PC-9 (cell line): ENCODE measurements around the gene CLTCL1. TPM values are rescaled to one million over a fixed set of nuclear protein-coding genes. Genes with fewer than 3 reads are reported as not detected.
"Not testable (repeated sequence)": the region's sequence is repeated elsewhere in the genome, so short reads cannot be mapped to it uniquely, and the experiment has no call there.

Experiments
- BruUV-seq: library from RNA; stranded (reverse); fragments of 400-500 nt; replicated peaks from 2 replicates; lab custom pipeline; 2021; lab: Mats Ljungman, UMichigan
- CTCF ChIA-PET: fragments of 300-600 bp; sonication (Branson Sonifier 250); formaldehyde crosslinking; loops from one replicate; lab custom pipeline; 2022; ENCODE audit warnings: antibody characterized with exemption; lab: Charles Lee
- POLR2A ChIA-PET: fragments of 300-600 bp; sonication (Branson Sonifier 250); formaldehyde crosslinking; loops from one replicate; lab custom pipeline; 2022; ENCODE audit warnings: antibody characterized with exemption; ENCODE audit not compliant: unreplicated experiment; lab: Charles Lee
- DNase-seq, 2 experiments: peaks; one replicate each; pipeline versions ENCODE4 v3.0.0 to v3.0.0-alpha.2; 2015 to 2022; ENCODE audit warnings: mixed read lengths in 1 of 2
- H2AFZ ChIP-seq: fragments of 200-600 bp; sonication (generic); 2 replicates; pipeline ENCODE4 v1.8.1; 2017; ENCODE audit warnings: antibody characterized with exemption
- H3F3A ChIP-seq: fragments of 200-600 bp; sonication (generic); 2 replicates; pipeline ENCODE4 v1.8.1; 2017; ENCODE audit warnings: antibody characterized with exemption, mild to moderate bottlenecking, low read depth; ENCODE audit not compliant: insufficient read depth
- H3K27ac ChIP-seq: fragments of 200-600 bp; sonication (generic); 2 replicates; pipeline ENCODE4 v1.6.1; 2016; ENCODE audit warnings: mixed run types
- H3K27me3 ChIP-seq: fragments of 200-600 bp; sonication (generic); 2 replicates; pipeline ENCODE4 v1.6.1; 2016; ENCODE audit warnings: low read depth, mixed run types; ENCODE audit not compliant: insufficient read depth
- H3K36me3 ChIP-seq: fragments of 200-600 bp; sonication (generic); 2 replicates; pipeline ENCODE4 v1.6.1; 2016; ENCODE audit warnings: low read depth, mixed run types
- H3K4me1 ChIP-seq: fragments of 200-600 bp; sonication (generic); replicated peaks from 2 replicates; pipeline ENCODE4 v1.6.1; 2016; ENCODE audit warnings: mixed run types; ENCODE audit not compliant: insufficient read depth
- H3K4me2 ChIP-seq: fragments of 200-600 bp; sonication (generic); 2 replicates; pipeline ENCODE4 v1.6.1; 2017; ENCODE audit warnings: mixed run types
- H3K4me3 ChIP-seq: fragments of 200-600 bp; sonication (generic); 2 replicates; pipeline ENCODE4 v1.6.1; 2016; ENCODE audit warnings: mixed run types
- H3K79me2 ChIP-seq: fragments of 200-600 bp; sonication (generic); 2 replicates; pipeline ENCODE4 v1.6.1; 2017; ENCODE audit warnings: low read depth, mixed run types
- H3K9me2 ChIP-seq: fragments of 200-600 bp; sonication (generic); 2 replicates; pipeline ENCODE4 v1.8.1; 2017; ENCODE audit warnings: mild to moderate bottlenecking; ENCODE audit not compliant: insufficient read depth
- H3K9me3 ChIP-seq: fragments of 200-600 bp; sonication (generic); 2 replicates; pipeline ENCODE4 v1.8.1; 2016; ENCODE audit warnings: low read depth; ENCODE audit not compliant: insufficient read depth
- H4K20me1 ChIP-seq: fragments of 200-600 bp; sonication (generic); 2 replicates; pipeline ENCODE4 v1.8.1; 2017; ENCODE audit not compliant: insufficient read depth
- EZH2 ChIP-seq: fragments of 200-600 bp; sonication (generic); IDR thresholded peaks from 2 replicates; pipeline ENCODE4 v1.8.0; 2017; ENCODE audit warnings: antibody characterized with exemption, low read depth
- intact Hi-C: fragments of 100-400 bp; cut with micrococcal nuclease; formaldehyde crosslinking; loops from one replicate; pipeline ENCODE4 v1.10.0; 2022; ENCODE audit not compliant: unreplicated experiment
- total RNA-seq: library from RNA; stranded (reverse); gene quantifications from 2 replicates; pipeline ENCODE4 v1.2.3, GENCODE V29; 2021
- TF ChIP-seq, protein P1 (sequence below): fragments of 200-600 bp; sonication (generic); conservative IDR thresholded peaks from 2 replicates; pipeline ENCODE4 v1.6.1; 2017; ENCODE audit warnings: mixed run types, antibody characterized with exemption, mild to moderate bottlenecking, moderate library complexity

CLTCL1 gene
- total RNA-seq, 1 experiment from 2014 or later: 7.2 TPM

DNA sequence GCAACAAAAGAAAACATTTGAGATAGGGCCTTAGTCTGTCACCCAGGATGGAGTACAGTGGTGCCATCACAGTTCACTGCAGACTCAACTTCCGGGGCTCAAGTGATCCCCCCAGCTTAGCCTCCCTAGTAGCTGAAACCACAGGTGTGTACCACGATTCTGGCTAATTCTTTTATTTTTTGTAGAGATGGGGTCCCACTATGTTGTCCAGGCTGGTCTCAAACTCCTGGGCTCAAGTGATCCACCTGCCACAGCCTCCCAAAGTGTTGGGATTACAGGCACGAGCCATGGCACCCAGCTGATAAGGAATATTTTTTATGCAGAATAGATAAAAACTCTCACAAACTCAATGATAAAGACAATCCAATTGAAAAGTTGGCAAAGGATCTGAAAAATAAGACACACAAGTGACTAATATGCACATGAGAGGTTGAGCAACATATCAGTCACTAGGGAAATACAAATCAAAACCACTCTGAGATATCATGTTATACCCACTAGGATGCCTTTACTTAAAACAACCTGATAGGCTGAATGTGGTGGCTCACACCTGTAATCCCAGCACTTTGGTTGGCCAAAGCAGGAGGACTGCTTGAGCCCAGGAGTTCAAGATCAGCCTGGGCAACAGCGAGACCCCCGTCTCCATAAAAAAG is 33.9 kb upstream of the CLTCL1 start:
- Histone ChIP-seq H3K9me3 (no peaks in the 10 kb centered on the region), H4K20me1 (no peaks in the 10 kb centered on the region), H3K27ac (no peak overlapping the region), H3F3A (no peaks in the 10 kb centered on the region), H3K27me3 (no peaks in the 10 kb centered on the region), H3K4me2 (no peak overlapping the region), H3K9me2 (no peaks in the 10 kb centered on the region), H3K4me1 (no peaks in the 10 kb centered on the region), H2AFZ (no peak overlapping the region), H3K4me3 (no peak overlapping the region), H3K36me3 (no peaks in the 10 kb centered on the region), H3K79me2 (no peaks in the 10 kb centered on the region)
- TF ChIP-seq EZH2: no peak
- no peak for DNase-seq
- no TSS peak for BruUV-seq
- ChIA-PET CTCF (no interaction called here), POLR2A (no interaction called here)
- intact Hi-C loops: no loop called here

DNA sequence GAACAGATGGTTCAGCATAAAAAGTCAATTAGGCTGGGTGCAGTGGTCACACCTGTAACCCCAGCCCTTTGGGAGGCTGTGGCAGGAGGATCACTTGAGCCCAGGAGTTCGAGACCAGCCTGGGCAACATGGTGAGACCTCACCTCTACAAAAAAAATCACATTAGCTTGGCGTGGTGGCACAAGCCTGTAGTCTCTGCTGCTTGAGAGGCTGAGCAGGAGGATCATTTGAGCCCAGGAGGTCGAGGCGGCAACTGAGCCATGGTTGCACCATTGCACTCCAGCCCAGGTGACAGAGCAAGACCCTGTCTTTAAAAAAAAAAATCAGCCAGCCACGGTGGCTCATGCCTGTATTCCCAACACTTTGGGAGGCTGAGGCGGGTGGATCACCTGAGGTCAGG is 31.9 kb upstream of the CLTCL1 start:
- H4K20me1 ChIP-seq, intact Hi-C loops, H3K9me2 ChIP-seq, H3K27ac ChIP-seq, H3K4me3 ChIP-seq, CTCF ChIA-PET, H3K4me2 ChIP-seq, DNase-seq, H3F3A ChIP-seq, H3K4me1 ChIP-seq, BruUV-seq, H3K27me3 ChIP-seq, H3K79me2 ChIP-seq, POLR2A ChIA-PET, H2AFZ ChIP-seq, H3K9me3 ChIP-seq, H3K36me3 ChIP-seq: not testable (repeated sequence)

DNA sequence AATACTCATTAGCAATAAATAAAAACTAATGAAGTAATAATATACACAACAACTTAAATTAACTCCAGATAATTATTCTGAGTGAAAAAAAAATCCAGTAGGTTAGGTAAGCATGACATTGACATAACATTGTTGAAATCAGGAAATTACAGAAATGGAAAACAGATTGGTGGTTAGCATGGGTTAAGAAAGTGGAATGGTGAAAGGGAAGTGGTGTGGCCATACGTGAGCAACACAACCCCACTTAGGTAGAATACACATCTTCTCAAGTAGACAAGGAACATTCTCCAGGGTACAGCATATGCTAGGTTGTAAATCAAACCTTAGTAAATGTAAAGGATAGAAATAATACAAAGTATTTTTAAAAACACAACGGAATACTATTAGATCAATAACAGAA is 30.2 kb upstream of the CLTCL1 start:
- H3K4me1 ChIP-seq: no peaks in the 10 kb centered on the region
- H3K9me3 ChIP-seq: peaks cover 3% of the 10 kb centered on the region; the same call in 1 of the 2 replicates
- H2AFZ ChIP-seq: no peak overlapping the region
- H4K20me1 ChIP-seq: no peaks in the 10 kb centered on the region
- no peaks in the 10 kb centered on the region for H3K79me2 ChIP-seq
- no peaks in the 10 kb centered on the region for H3F3A ChIP-seq
- no peak overlapping the region for H3K27ac ChIP-seq
- no peak for DNase-seq
- H3K4me2 ChIP-seq: no peak overlapping the region
- H3K4me3 ChIP-seq: no peak overlapping the region
- ChIA-PET POLR2A (no interaction called here), CTCF (no interaction called here)
- H3K27me3 ChIP-seq: no peaks in the 10 kb centered on the region
- H3K36me3 ChIP-seq: no peaks in the 10 kb centered on the region
- no peaks in the 10 kb centered on the region for H3K9me2 ChIP-seq
- intact Hi-C loops: no loop called here
- TF ChIP-seq EZH2: no peak
- TF ChIP-seq, protein P1, sequence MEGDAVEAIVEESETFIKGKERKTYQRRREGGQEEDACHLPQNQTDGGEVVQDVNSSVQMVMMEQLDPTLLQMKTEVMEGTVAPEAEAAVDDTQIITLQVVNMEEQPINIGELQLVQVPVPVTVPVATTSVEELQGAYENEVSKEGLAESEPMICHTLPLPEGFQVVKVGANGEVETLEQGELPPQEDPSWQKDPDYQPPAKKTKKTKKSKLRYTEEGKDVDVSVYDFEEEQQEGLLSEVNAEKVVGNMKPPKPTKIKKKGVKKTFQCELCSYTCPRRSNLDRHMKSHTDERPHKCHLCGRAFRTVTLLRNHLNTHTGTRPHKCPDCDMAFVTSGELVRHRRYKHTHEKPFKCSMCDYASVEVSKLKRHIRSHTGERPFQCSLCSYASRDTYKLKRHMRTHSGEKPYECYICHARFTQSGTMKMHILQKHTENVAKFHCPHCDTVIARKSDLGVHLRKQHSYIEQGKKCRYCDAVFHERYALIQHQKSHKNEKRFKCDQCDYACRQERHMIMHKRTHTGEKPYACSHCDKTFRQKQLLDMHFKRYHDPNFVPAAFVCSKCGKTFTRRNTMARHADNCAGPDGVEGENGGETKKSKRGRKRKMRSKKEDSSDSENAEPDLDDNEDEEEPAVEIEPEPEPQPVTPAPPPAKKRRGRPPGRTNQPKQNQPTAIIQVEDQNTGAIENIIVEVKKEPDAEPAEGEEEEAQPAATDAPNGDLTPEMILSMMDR: no peak
- BruUV-seq: no TSS peak

DNA sequence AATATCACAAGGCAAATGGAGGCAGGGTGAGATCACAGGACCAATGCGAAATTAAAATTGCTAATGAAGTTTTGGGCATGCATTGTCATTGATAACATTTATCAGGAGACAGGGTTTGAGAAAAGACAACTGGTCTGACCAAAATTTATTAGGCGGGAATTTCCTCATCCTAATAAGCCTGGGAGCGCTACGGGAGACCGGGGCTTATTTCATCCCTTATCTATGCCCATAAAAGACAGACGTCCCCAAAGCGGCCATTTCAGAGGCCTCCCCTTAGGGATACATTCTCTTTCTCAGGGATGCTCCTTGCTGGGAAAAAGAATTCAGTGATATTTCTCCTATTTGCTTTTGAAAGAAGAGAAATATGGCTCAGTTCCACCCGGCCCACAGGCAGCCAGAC is 28.6 kb upstream of the CLTCL1 start:
- H3K4me1 ChIP-seq, H4K20me1 ChIP-seq, CTCF ChIA-PET, POLR2A ChIA-PET, H3K27me3 ChIP-seq, H2AFZ ChIP-seq, H3F3A ChIP-seq, H3K4me2 ChIP-seq, H3K27ac ChIP-seq, intact Hi-C loops, H3K36me3 ChIP-seq, H3K79me2 ChIP-seq, H3K9me3 ChIP-seq, H3K4me3 ChIP-seq, H3K9me2 ChIP-seq, DNase-seq, BruUV-seq: not testable (repeated sequence)
